ENCODE data around the gene CD300LG. TPM values are rescaled to one million over a fixed set of nuclear protein-coding genes. Genes with fewer than 3 reads are reported as not detected.

CD300LG gene
- total and polyA plus RNA-seq, 2 experiments from 2014 or later, result not detected

DNA sequence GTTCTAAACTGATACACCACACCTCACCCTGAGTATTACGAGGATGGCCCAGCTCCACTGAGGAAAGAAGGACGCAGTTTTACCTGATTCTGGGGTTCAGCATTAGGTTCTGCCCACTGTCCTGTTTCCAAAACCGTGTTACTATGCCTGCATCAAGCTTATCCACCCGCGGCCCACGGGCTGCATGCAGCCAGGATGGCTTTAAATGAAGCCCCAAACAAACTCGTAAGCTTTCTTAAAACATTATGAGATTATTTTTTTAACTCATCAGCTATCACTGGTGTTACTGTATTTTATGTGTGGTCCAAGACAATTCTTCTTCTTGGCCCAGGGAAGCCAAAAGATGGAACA is 4.0 kb upstream of the CD300LG start (continued):
- TF ChIP-seq, protein P1, sequence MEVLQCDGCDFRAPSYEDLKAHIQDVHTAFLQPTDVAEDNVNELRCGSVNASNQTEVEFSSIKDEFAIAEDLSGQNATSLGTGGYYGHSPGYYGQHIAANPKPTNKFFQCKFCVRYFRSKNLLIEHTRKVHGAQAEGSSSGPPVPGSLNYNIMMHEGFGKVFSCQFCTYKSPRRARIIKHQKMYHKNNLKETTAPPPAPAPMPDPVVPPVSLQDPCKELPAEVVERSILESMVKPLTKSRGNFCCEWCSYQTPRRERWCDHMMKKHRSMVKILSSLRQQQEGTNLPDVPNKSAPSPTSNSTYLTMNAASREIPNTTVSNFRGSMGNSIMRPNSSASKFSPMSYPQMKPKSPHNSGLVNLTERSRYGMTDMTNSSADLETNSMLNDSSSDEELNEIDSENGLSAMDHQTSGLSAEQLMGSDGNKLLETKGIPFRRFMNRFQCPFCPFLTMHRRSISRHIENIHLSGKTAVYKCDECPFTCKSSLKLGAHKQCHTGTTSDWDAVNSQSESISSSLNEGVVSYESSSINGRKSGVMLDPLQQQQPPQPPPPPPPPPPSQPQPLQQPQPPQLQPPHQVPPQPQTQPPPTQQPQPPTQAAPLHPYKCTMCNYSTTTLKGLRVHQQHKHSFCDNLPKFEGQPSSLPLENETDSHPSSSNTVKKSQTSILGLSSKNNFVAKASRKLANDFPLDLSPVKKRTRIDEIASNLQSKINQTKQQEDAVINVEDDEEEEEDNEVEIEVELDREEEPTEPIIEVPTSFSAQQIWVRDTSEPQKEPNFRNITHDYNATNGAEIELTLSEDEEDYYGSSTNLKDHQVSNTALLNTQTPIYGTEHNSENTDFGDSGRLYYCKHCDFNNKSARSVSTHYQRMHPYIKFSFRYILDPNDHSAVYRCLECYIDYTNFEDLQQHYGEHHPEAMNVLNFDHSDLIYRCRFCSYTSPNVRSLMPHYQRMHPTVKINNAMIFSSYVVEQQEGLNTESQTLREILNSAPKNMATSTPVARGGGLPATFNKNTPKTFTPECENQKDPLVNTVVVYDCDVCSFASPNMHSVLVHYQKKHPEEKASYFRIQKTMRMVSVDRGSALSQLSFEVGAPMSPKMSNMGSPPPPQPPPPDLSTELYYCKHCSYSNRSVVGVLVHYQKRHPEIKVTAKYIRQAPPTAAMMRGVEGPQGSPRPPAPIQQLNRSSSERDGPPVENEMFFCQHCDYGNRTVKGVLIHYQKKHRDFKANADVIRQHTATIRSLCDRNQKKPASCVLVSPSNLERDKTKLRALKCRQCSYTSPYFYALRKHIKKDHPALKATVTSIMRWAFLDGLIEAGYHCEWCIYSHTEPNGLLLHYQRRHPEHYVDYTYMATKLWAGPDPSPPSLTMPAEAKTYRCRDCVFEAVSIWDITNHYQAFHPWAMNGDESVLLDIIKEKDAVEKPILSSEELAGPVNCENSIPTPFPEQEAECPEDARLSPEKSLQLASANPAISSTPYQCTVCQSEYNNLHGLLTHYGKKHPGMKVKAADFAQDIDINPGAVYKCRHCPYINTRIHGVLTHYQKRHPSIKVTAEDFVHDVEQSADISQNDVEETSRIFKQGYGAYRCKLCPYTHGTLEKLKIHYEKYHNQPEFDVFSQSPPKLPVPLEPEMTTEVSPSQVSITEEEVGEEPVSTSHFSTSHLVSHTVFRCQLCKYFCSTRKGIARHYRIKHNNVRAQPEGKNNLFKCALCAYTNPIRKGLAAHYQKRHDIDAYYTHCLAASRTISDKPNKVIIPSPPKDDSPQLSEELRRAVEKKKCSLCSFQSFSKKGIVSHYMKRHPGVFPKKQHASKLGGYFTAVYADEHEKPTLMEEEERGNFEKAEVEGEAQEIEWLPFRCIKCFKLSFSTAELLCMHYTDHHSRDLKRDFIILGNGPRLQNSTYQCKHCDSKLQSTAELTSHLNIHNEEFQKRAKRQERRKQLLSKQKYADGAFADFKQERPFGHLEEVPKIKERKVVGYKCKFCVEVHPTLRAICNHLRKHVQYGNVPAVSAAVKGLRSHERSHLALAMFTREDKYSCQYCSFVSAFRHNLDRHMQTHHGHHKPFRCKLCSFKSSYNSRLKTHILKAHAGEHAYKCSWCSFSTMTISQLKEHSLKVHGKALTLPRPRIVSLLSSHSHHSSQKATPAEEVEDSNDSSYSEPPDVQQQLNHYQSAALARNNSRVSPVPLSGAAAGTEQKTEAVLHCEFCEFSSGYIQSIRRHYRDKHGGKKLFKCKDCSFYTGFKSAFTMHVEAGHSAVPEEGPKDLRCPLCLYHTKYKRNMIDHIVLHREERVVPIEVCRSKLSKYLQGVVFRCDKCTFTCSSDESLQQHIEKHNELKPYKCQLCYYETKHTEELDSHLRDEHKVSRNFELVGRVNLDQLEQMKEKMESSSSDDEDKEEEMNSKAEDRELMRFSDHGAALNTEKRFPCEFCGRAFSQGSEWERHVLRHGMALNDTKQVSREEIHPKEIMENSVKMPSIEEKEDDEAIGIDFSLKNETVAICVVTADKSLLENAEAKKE (CRISPR knock-in tag; IDR thresholded peaks at IDR 0.05), result no peak

GRCh38 chr17:43844241-43844640 is 2.7 kb upstream of the CD300LG start:
- no peaks in the 10 kb centered on the region for H3K9me2 ChIP-seq (ENCODE audit: insufficient read depth)
- Mint-ChIP-seq H3K36me3 (ENCODE audit: low read depth) (no peaks in the 10 kb centered on the region), H3K27ac (no peak overlapping the region), H3K4me3 (no peak overlapping the region), H3K4me1 (peaks cover 25% of the 10 kb centered on the region), H3K27me3 (ENCODE audit: insufficient read depth, low read depth, poor library complexity) (peaks cover 4% of the 10 kb centered on the region), H3K9me3 (no peaks in the 10 kb centered on the region)
- H3K4me1 ChIP-seq (ENCODE audit: insufficient read depth), result peaks cover 11% of the 10 kb centered on the region; the same call in 1 of the 2 replicates
- ATAC-seq (no peak), DNase-seq (ENCODE audit: low spot score) (no peak)
- no peak overlapping the region for H3K4me2 ChIP-seq
- no peak overlapping the region for H3K4me3 ChIP-seq
- no peaks in the 10 kb centered on the region for H3K79me2 ChIP-seq (replicated peaks; ENCODE audit: insufficient read depth)
- H2AFZ ChIP-seq, result no peak overlapping the region
- H3F3A ChIP-seq (replicated peaks; ENCODE audit: low read depth), result no peaks in the 10 kb centered on the region
- H4K20me1 ChIP-seq (replicated peaks; ENCODE audit: insufficient read depth), result no peaks in the 10 kb centered on the region
- peaks cover 10% of the 10 kb centered on the region; the same call in 1 of the 2 replicates for H3K27me3 ChIP-seq (ENCODE audit: insufficient read depth)
- H3K27ac ChIP-seq (ENCODE audit: low read depth), result no peak overlapping the region
- no peaks in the 10 kb centered on the region for H3K36me3 ChIP-seq (ENCODE audit: insufficient read depth)
- TF ChIP-seq NANOG (IDR thresholded peaks at IDR 0.05; ENCODE audit: borderline replicate concordance), result no peak
- no peak for TF ChIP-seq ZNF114 (CRISPR knock-in tag; IDR thresholded peaks at IDR 0.05)
- TF ChIP-seq STAT1 (IDR thresholded peaks at IDR 0.05; ENCODE audit: unreplicated experiment), result no peak
- no peak for TF ChIP-seq JUNB (IDR thresholded peaks at IDR 0.05; ENCODE audit: unreplicated experiment)
- TF ChIP-seq, protein P1 (CRISPR knock-in tag; IDR thresholded peaks at IDR 0.05), result no peak
- TF ChIP-seq ETS1 (IDR thresholded peaks at IDR 0.05), result no peak
- TF ChIP-seq, protein P2, sequence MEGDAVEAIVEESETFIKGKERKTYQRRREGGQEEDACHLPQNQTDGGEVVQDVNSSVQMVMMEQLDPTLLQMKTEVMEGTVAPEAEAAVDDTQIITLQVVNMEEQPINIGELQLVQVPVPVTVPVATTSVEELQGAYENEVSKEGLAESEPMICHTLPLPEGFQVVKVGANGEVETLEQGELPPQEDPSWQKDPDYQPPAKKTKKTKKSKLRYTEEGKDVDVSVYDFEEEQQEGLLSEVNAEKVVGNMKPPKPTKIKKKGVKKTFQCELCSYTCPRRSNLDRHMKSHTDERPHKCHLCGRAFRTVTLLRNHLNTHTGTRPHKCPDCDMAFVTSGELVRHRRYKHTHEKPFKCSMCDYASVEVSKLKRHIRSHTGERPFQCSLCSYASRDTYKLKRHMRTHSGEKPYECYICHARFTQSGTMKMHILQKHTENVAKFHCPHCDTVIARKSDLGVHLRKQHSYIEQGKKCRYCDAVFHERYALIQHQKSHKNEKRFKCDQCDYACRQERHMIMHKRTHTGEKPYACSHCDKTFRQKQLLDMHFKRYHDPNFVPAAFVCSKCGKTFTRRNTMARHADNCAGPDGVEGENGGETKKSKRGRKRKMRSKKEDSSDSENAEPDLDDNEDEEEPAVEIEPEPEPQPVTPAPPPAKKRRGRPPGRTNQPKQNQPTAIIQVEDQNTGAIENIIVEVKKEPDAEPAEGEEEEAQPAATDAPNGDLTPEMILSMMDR (conservative IDR thresholded peaks at IDR 0.05; ENCODE audit: low read depth in 2 of 2), result no peak

Measured in GM23338 (cell line).